SH-SY5Y (cell line): ENCODE data around the gene ARID3A.

Experiments used
- GATA2 ChIP-seq: IDR thresholded peaks from 2 replicates; pipeline ENCODE4 v1.6.1; 2011; ENCODE audit warnings: mild to moderate bottlenecking, low read depth, low read length
- GATA3 ChIP-seq: IDR thresholded peaks from 2 replicates; pipeline ENCODE4 v1.6.1; 2011; ENCODE audit warnings: low read depth, mild to moderate bottlenecking, low read length, moderate library complexity

Gene ARID3A

DNA sequence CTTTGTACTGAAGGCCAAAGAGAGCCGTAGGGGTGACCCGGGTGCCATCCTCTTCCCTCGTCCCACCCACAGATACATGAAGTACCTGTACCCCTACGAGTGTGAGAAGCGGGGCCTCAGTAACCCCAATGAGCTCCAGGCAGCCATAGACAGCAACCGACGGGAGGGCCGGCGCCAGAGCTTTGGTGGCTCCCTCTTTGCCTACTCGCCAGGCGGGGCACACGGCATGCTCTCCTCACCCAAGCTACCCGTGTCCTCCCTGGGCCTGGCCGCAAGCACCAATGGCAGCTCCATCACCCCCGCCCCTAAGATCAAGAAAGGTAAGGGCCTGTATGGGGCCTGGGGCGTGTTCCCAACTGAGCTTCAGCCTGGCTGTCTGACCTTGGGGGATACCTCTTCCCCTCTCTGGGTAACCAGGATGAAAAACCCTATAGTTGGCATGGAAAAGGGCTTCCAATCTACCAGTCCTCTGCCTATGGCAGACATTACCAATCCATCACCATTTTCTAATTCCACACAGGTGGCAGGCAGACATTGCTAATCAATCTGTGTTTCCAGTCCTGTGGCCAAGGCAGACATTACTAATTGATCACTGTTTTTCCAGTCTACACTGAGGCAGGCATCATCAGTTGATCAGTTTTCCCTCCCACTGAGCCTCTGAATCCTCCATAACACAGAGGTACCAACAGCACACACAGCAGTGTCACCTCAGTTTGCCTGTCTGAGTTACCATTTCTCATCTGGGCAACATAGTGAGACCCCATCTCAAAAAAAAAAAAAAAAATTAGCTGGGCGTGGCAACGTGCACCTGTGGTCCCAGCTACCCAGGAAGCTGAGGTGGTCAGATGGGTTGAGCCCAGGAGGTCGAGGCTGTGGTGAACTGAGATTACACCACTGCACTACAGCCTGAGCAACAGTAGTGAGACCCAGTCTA is 39.2 kb downstream of the ARID3A start:
- TF ChIP-seq GATA2: no peak
- no peak for TF ChIP-seq GATA3

GRCh38 chr19:966485-967088 is 40.8 kb downstream of the ARID3A start:
- no peak for TF ChIP-seq GATA3
- TF ChIP-seq GATA2: no peak

DNA sequence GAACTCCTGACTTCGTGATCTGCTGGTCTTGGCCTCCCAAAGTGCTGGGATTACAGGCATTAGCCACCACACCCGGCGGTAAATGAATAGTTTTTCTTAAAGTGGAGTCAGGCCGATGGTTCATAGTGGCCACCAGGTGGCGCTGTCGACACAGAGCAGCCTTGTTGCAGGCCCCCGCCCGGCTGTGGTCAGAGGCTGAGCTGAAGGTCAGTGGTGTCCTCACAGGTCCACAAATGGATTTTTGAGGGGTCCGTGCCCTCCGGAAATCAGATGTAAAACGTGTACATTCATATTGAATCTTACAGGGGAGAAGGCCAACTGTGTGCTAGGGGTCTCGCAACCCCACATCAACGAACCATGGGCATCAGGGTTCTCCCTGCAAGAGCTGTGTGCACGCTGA is 44.9 kb downstream of the ARID3A start:
- TF ChIP-seq GATA3 (no peak), GATA2 (no peak)

DNA sequence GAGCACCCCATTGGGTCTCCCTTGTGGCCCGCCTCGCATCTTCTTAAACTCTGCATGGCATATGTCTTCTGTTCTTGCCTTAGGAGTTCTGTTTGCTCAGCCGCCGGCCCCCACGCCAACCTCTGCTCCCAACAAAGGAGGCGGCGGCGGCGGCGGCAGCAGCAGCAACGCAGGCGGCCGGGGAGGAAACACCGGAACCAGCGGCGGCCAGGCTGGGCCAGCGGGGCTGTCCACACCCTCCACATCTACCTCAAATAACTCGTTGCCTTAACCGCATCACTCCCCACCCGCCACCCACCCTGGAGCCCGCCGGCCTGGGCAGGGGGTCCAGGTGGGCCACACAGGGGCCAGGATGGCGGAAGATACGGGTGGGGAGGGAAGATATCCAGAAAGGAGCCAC is 46.0 kb downstream of the ARID3A start:
- TF ChIP-seq GATA2 (no peak), GATA3 (no peak)

DNA sequence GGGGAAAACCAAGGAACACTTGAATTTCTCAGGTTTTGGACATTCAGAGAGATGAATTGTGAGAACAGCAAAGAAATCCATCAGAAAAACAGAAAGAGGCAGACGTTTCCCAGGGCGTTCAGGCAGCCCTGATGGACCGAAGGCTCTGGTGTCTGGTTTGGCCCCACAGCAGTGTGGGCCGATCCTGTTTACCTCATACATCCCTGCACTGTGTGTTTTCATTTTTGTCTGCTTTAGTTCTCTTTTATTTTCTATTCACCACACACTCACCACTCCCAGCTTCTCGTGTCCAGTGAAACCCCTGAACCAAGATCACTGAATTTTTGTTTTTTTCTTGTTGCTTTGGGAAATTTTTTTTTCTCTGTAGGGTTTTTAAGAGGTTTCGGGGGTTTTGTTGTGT is 46.4 kb downstream of the ARID3A start:
- no peak for TF ChIP-seq GATA3
- TF ChIP-seq GATA2: no peak

- TF ChIP-seq GATA2: no peak
- TF ChIP-seq GATA3: no peak
Measured at GRCh38 chr19:973726-974563, 48.1 kb downstream of the ARID3A start.

DNA sequence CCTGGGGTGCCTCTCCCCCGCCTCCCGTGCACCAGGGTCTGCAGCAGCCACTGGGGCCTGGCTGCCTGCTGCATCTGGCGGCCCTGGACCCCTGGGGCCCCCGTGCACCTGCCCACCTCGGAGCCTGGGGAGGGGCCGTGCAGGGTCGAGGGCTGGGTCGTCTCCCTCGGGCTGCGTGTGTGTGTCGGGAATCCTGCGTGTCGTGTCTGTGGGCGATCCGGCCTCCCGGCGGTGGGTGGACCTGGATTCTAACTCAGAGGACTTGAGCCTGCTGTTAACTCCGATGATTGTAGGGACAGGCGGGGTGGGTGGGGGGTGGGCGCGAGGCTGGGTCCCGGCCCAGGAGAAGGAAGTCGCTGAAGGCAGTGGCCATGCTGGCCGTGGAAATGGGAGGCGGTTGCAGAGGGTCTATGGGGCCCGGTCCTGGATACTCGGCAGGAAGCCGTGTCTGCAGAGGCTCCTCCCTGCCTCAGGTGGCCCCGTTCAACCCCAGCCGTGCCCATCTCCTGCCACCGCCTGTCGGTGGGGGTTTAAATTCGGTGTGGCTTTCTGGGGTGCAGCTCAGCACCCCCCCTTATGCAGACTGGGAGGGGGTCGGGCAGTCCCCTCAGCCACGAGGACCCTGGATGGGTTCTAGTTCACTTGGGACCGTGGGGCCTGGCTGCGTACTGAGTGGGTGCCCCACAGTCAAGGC is 48.9 kb downstream of the ARID3A start:
- TF ChIP-seq GATA3 (no peak), GATA2 (no peak)

- TF ChIP-seq GATA2: no peak
- TF ChIP-seq GATA3: no peak
Measured at GRCh38 chr19:976476-976875, 50.6 kb downstream of the ARID3A start.

DNA sequence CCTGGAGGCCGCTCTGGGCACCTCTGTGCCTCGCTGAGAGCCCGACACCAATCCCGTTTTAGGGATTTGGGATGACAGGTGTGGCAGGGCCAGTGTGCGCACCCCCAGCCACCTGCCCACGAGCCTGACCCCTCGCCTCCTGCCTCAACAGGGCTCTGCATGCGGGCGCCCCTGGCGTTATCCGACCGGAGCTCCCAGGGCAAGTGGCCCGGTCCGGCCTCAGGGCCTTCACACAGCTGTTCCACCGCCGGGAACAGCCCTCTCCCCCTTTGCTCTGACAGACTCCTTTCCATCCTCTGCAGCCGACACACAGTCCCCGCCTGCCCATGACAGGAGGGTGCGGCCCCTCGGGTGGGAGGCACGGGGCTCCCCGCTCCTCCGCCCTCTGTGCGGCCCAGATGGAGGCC is 51.2 kb downstream of the ARID3A start:
- TF ChIP-seq GATA3 (no peak), GATA2 (no peak)

DNA sequence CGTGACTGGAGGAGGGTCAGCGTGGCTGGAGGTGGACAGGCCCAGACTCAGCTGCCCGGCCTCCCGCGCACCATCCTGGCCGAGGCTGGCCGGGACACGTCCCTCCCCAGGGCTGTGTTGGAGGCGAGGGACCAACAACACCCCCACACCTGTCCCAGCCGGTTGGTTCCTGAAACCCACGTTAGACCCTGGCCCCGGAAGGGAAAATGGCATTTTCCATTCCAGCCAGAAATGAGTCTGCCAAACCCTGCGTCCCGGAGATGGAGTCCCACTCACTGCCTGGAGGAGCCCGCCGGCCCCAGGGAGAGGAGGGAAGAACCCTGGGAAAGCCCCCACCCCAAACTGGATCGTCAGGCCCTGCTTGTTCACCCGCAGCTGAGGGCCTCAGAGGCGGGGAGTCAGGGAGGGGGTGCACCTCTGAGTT is 53.5 kb downstream of the ARID3A start:
- no peak for TF ChIP-seq GATA3
- TF ChIP-seq GATA2: no peak

DNA sequence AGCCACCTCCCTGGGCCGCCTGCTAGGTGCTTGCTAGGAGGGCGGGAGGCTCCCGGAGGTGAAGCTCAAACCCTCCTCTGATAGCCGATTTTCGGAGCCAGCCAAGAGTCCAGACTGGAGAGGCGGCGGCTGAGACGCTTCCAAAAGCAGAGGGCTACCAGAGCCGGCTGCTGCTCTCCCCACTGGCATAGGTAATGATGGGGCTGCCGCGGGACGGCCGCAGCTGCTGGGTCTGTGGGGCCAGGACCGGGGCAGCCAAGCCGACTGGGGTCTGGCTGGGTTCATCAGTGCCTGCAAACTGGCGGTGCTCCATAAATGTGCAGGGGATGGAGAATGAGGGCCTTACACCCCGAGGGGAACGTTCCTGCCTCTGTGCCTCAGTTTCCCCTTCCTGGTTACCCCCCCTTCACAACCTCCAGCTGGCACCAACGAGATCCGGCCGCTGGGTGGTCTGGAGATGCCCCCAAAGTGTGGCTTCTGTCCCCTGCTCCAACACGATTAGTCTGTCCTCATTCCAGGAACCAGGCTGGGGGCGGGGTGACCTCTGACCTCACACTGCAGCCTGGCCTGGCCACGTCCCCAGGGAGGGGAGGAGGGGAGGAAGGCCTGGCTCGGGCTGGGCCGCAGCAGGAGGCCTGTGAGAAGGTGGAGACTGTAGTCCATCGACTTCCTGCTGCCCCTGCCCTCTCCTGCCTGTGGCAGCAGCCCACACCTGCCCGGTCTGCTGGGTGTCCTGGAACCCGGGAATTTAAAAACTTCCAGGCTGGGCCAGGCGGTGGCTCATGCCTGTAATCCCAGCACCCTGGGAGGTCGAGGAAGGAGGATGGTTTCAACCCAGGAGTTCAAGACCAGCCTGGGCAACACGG is 54.5 kb downstream of the ARID3A start:
- no peak for TF ChIP-seq GATA3
- TF ChIP-seq GATA2: no peak

DNA sequence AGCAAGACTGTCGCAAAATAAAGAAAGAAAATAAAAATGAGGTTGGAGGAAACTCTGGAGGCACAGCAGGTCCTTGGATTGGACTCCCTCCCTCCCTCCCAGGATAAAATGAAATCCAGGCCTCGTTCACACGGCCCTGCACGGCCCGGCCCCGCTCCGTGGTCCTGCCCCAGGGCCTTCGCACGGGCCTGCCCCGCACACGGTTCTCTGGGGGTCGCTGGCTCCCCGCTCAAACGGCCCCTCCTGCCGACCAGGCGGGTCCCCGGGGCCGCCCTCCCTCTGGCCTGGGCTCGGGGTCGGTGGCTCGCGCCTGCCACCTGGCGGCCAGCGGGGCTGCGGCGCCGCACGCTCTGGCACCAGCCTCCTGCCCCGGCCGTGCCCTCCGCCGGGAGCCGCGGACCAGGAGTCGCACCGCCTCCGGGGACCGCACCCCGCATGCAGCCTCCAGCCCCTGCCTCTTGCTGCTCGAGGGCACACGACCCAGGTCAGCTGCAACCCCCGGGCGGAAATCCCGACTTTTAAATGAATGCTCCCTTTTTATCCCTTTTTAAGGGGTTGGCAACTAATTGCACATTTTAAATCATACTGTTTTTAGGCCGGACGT is 56.8 kb downstream of the ARID3A start:
- no peak for TF ChIP-seq GATA3
- TF ChIP-seq GATA2: no peak

DNA sequence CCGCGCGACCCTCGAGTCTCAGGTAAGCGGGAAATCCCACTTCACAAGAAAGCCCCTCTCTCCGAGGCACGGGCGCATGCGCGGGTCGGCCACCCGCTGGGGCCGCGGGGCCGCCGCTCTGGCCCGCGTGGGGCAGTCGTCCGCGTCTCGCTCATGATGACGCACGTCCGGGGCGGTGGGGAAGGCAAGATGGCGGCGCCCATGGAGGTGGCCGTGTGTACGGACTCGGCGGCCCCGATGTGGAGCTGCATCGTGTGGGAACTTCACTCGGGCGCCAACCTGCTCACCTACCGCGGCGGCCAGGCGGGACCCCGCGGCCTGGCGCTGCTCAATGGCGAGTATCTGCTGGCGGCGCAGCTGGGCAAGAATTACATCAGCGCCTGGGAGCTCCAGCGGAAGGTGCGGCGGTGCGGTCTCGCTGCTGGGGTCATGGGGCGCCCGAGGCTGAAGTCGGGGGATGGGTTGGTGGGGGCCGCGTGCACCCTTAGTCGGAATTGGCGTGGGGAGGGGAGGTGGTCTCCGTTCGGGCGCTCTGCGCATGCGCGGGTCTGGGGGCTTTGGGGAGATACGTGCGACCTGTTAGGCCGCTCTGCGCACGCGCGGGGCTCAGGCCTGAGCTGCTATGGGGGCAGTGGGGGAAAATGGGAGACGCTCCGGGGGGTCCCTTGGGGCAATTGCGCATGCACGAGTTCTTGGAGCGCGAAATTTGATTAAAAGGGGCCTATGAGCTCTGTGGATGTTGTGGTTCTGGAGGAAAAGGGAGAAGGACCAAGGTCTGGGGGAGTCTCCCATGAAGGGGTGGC is 58.5 kb downstream of the ARID3A start, which contains the start of gene WDR18:
TSS of gene WDR18 (plus strand) at position 181 of the 803 bp plus-strand sequence. CDS start at position 190, 9 bp downstream.
- no peak for TF ChIP-seq GATA3
- TF ChIP-seq GATA2: no peak
